ENCODE results near the gene DCUN1D4. TPM values are rescaled to one million over a fixed set of nuclear protein-coding genes. Genes with fewer than 3 reads are reported as not detected.

DCUN1D4 gene
- polyA plus RNA-seq, 1 donor from 2014 or later = 130 TPM

DNA sequence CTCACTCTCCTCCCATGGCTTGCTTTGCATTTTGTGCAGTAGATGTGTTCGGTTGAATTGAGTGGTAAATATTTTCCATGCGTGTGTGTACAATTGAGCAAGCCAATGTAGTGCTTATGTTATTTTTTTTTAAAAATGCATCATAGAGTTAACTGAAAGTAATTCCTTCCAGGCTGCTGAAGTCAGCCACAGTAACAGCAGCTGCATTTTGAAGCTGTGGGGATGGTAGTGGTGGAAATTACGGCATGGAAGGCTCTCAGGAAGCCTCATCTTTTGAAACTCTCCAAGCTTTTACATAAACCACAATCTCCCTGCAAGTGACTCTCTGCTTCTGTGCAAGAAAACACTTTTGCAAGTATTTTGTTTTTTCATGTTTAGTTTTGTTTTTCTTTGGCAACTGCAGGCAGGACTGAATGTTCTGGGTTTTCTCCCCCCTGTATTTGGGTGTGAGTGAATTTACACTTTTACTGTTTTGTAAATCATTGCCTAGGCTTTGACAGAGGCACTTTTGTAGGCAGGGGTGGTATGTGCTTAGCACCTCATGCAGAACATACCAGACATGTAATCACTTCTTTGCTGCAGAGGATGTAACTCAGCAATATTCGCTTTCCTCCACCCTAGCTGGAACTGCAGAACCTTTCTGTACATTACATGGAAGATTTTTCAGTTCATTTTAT lies 121.0 kb downstream of the DCUN1D4 start:
- Histone ChIP-seq H2AFZ (ENCODE audit: low read depth, low read length) (no peak overlapping the region), H3K9ac (ENCODE audit: low read length) (no peak overlapping the region), H3F3A (ENCODE audit: insufficient read depth, low read length, poor library complexity, severe bottlenecking) (no peaks in the 10 kb centered on the region), H3K4me3 (ENCODE audit: low read length) (no peak overlapping the region), H3K9me2 (ENCODE audit: insufficient read depth, low read length) (no peaks in the 10 kb centered on the region), H3K27ac (ENCODE audit: low read length) (no peak overlapping the region), H3K4me2 (ENCODE audit: low read length) (no peak overlapping the region), H3K9me3 (ENCODE audit: low read length) (no peaks in the 10 kb centered on the region), H4K20me1 (ENCODE audit: insufficient read depth) (no peaks in the 10 kb centered on the region), H3K27me3 (ENCODE audit: insufficient read depth, low read depth, low read length) (no peaks in the 10 kb centered on the region), H3K79me2 (replicated peaks; ENCODE audit: insufficient read depth, low read length) (no peaks in the 10 kb centered on the region), H3K36me3 (ENCODE audit: insufficient read depth, low read length) (no peaks in the 10 kb centered on the region)
- TF ChIP-seq REST (IDR thresholded peaks at IDR 0.05; ENCODE audit: borderline replicate concordance) (no peak), EP300 (conservative IDR thresholded peaks at IDR 0.05; ENCODE audit: poor library complexity, severe bottlenecking) (no peak), RAD21 (conservative IDR thresholded peaks at IDR 0.05) (no peak), EZH2 (IDR thresholded peaks at IDR 0.05; ENCODE audit: borderline replicate concordance, insufficient read depth, low read length, poor library complexity, severe bottlenecking) (no peak)
- TF ChIP-seq, protein P1, sequence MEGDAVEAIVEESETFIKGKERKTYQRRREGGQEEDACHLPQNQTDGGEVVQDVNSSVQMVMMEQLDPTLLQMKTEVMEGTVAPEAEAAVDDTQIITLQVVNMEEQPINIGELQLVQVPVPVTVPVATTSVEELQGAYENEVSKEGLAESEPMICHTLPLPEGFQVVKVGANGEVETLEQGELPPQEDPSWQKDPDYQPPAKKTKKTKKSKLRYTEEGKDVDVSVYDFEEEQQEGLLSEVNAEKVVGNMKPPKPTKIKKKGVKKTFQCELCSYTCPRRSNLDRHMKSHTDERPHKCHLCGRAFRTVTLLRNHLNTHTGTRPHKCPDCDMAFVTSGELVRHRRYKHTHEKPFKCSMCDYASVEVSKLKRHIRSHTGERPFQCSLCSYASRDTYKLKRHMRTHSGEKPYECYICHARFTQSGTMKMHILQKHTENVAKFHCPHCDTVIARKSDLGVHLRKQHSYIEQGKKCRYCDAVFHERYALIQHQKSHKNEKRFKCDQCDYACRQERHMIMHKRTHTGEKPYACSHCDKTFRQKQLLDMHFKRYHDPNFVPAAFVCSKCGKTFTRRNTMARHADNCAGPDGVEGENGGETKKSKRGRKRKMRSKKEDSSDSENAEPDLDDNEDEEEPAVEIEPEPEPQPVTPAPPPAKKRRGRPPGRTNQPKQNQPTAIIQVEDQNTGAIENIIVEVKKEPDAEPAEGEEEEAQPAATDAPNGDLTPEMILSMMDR (IDR thresholded peaks at IDR 0.05; ENCODE audit: poor library complexity, severe bottlenecking) = no peak

GRCh38 chr4:51965862-51966261 lies 122.9 kb downstream of the DCUN1D4 start:
- H2AFZ ChIP-seq (ENCODE audit: low read depth, low read length) = no peak overlapping the region
- H3F3A ChIP-seq (ENCODE audit: insufficient read depth, low read length, poor library complexity, severe bottlenecking) = no peaks in the 10 kb centered on the region
- H3K4me3 ChIP-seq (ENCODE audit: low read length) = no peak overlapping the region
- no peak overlapping the region for H3K9ac ChIP-seq (ENCODE audit: low read length)
- H4K20me1 ChIP-seq (ENCODE audit: insufficient read depth) = no peaks in the 10 kb centered on the region
- H3K4me2 ChIP-seq (ENCODE audit: low read length) = no peak overlapping the region
- TF ChIP-seq MXI1 (conservative IDR thresholded peaks at IDR 0.05; ENCODE audit: poor library complexity, severe bottlenecking) (no peak), TAF1 (IDR thresholded peaks at IDR 0.05; ENCODE audit: low read depth) (no peak), EZH2 (IDR thresholded peaks at IDR 0.05; ENCODE audit: borderline replicate concordance, insufficient read depth, low read length, poor library complexity, severe bottlenecking) (no peak), SMC3 (conservative IDR thresholded peaks at IDR 0.05; ENCODE audit: poor library complexity) (no peak), RAD21 (conservative IDR thresholded peaks at IDR 0.05) (no peak), POLR2AphosphoS5 (IDR thresholded peaks at IDR 0.05) (no peak), EP300 (conservative IDR thresholded peaks at IDR 0.05; ENCODE audit: poor library complexity, severe bottlenecking) (no peak), REST (IDR thresholded peaks at IDR 0.05; ENCODE audit: borderline replicate concordance) (no peak)
- TF ChIP-seq, protein P1 (IDR thresholded peaks at IDR 0.05; ENCODE audit: poor library complexity, severe bottlenecking) = no peak
- H3K27me3 ChIP-seq (ENCODE audit: insufficient read depth, low read depth, low read length) = no peaks in the 10 kb centered on the region
- no peaks in the 10 kb centered on the region for H3K9me2 ChIP-seq (ENCODE audit: insufficient read depth, low read length)
- no peaks in the 10 kb centered on the region for H3K9me3 ChIP-seq (ENCODE audit: low read length)
- H3K79me2 ChIP-seq (replicated peaks; ENCODE audit: insufficient read depth, low read length) = no peaks in the 10 kb centered on the region
- H3K36me3 ChIP-seq (ENCODE audit: insufficient read depth, low read length) = no peaks in the 10 kb centered on the region
- no peak overlapping the region for H3K27ac ChIP-seq (ENCODE audit: low read length)

Measured in neural cell (in vitro differentiated cells).